Placental pericyte (primary cell): ENCODE results near the gene ACOT9. TPM values are rescaled to one million over a fixed set of nuclear protein-coding genes. Genes with fewer than 3 reads are reported as not detected.

Experiments
- small RNA-seq: library from RNA; depleted of rRNA; stranded (forward); fragments of <200 nt; gene quantifications from one replicate; pipeline ENCODE3, GENCODE V24; 2012; ENCODE audit warnings: low replicate concordance
- total RNA-seq: library from RNA; depleted of rRNA; stranded (reverse); fragments of >200 nt; gene quantifications from 2 replicates; pipeline ENCODE4 v1.2.3, GENCODE V29; 2012

ACOT9 gene, protein sequence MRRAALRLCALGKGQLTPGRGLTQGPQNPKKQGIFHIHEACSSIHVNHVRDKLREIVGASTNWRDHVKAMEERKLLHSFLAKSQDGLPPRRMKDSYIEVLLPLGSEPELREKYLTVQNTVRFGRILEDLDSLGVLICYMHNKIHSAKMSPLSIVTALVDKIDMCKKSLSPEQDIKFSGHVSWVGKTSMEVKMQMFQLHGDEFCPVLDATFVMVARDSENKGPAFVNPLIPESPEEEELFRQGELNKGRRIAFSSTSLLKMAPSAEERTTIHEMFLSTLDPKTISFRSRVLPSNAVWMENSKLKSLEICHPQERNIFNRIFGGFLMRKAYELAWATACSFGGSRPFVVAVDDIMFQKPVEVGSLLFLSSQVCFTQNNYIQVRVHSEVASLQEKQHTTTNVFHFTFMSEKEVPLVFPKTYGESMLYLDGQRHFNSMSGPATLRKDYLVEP
- 52.7 and 67.7 TPM in 2 replicates for total RNA-seq

DNA sequence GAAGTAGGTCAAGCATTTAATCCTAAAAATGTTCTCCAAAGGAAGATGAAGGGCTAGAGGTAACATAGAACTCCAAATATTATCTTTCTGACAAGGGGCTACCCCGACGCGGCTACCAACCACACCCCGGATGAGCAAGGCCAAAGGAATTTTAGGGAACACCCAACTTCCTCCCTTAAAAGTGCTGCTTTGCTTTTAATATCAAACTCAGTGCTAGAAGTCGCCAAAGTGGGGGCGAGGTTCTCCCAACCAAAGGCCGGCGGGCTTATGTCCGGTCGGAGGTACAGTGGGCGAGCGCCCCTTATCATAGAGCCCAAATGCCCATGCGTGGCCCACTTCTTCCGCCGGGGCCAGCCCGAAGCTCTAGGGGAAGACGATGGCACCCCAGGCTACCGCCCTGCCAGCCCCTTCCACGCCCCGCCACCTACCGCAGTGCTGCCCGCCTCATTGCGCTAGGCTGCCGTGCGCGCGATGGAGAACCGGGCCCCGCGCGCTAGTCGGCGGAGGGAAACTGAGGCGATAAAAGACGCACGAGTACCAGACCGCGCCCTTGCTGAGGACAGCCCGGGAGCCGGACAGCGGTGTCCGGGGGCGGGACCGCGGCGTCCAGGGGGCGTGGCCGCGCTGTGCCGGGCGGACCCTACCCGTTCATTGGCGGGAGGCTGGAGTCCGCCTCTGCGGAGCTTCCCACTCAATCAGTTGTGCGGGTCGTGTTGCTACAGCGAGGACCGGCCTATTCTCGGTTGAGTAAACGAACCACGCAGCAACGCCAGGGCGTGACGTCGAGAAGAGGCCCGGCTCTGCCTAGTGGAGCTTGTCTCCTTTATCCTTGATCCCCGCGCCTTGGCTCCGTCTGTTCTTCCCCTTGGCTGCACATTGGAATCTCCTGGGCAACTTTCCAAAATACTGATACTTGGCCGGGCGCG, at the start of gene ACOT9:
ACOT9 (minus strand) TSS at position 580 of the 926 bp plus-strand sequence; CDS start at position 448, 132 bp downstream.

DNA sequence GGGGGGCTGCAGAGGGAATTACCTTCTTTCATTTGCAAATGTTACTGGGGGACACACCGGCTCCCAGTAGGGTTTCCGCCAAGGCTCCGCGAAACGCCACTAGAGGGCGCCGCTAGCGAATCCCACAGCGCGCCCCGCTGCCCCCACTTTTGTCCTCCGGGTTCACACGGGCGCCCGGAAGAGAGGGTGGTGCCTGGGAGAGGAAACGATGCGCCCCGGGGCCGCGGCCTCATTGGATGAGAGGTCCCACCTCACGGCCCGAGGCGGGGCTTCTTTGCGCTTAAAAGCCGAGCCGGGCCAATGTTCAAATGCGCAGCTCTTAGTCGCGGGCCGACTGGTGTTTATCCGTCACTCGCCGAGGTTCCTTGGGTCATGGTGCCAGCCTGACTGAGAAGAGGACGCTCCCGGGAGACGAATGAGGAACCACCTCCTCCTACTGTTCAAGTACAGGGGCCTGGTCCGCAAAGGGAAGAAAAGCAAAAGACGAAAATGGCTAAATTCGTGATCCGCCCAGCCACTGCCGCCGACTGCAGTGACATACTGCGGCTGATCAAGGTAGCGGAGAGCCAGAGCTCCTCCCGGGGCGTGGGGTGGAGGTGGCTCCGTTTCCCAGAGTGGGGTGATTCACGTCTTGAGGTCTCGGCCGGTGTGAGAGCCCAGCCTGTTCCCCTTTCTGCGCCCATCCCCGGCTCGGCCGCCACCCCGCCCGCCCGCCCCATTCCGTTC, 40.0 kb upstream of the ACOT9 start, which contains the start of gene SAT1:
SAT1 (plus strand) TSS at position 311 of the 726 bp plus-strand sequence; CDS start at position 490, 179 bp downstream.

DNA sequence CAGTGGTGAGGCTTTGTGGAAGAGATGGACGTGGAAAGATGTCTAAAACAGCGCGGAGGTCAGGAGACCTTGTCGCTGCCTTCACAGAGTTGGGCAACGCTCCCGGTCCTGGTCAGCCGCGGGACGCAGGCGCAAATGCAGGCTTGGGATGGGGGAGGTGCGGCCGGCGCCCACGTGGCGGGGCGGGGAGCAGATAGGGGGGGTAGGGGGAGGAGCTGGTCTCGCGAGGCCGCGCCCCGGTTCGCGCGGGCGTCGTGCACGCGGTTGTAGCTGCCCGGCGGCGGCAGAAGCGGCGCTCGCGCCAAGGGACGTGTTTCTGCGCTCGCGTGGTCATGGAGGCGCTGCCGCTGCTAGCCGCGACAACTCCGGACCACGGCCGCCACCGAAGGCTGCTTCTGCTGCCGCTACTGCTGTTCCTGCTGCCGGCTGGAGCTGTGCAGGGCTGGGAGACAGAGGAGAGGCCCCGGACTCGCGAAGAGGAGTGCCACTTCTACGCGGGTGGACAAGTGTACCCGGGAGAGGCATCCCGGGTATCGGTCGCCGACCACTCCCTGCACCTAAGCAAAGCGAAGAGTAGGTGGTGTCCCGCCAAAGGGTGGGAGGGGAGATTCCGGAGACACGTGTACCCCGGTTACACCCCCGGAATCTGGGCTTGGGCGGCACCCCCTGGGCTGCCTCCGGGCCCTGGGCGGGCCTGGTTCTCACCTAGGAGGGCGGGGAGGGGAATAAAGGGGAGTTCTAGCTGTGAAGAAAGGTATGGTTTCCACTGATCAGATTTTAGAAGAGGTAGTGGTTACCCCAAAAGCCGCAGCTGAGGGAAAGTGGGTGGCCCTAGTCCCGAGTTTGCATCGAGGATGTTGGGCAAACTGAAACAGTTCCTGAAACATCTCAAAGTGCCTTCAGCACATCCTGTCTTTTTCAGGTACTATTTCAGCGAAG, 75.6 kb downstream of the ACOT9 start, which contains the start of gene PRDX4:
PRDX4 (plus strand) TSS at position 255 of the 939 bp plus-strand sequence; CDS start at position 333, 78 bp downstream.

Small RNAs within 50 kb of the gene (small RNA-seq; reads per million reads assigned to genes)
- gene RF00019: not detected

Other genes starting within 250 kb of the ACOT9 start
- gene PRDX4, start 75.8 kb downstream of the ACOT9 start, total RNA-seq: 110 and 171 TPM in 2 replicates
- 80.5 and 306 TPM in 2 replicates for gene SAT1, start 39.9 kb upstream of the ACOT9 start, total RNA-seq
- 10.2 and 15.8 TPM in 2 replicates for gene APOO, start 164.7 kb upstream of the ACOT9 start, total RNA-seq
- gene CXorf58, start 164.7 kb upstream of the ACOT9 start, total RNA-seq: not detected in 2 replicates